IPS DF 4.7 (cell line): ENCODE results near the gene CENPU.

Source experiments
- DNase-seq: peaks from one replicate; pipeline ENCODE4 v3.0.0-alpha.2; 2013; ENCODE audit warnings: low spot score; ENCODE audit errors: extremely low read depth

Gene CENPU

DNA sequence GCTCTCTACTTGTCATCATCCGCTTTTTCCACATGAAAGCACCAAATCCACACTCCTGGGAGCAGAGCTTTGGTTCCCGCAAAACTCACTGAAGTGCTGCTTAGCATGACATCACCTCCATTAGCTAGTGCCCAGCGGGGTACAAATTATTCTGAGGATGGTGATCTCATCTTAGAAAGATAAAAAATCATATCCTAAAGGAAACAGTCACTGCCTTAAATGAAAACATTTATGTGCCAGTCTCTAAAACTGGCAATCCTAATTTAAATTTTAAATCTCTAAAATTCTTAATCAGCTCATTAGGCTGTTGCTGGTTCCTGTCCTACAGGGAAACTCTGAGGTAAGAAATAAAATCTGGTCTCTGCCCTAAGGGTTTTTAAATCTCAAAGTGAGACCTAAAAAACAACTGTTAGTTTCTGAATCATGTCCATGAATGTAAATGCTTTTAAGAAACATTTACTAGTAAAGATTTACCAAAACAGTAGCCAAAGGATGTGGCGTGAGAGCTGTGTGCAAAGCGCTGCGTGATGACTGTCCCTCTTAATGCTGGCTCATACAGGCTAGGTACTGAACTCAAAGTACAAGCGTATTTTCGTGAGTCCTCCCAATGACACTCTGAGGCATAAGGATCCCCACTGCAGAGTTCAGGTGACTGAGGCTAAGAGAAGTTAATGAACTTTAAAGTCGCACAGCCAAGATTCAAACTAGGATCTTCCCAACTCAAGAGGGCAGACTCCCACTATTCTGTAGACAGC is 89.2 kb downstream of the CENPU start:
- DNase-seq: no peak
